ELF-1 (cell line): ENCODE results near the gene LIMK2.
A peak's percentile ranks its signal among the peaks of the same experiment; 100 is the strongest.
"Not testable (repeated sequence)": the region's sequence is repeated elsewhere in the genome, so short reads cannot be mapped to it uniquely, and the experiment has no call there.

Experiments
- DNase-seq: peaks from one replicate; pipeline ENCODE4 v3.0.0-alpha.2; 2016; ENCODE audit warnings: low read depth, low spot score

LIMK2 gene

DNA sequence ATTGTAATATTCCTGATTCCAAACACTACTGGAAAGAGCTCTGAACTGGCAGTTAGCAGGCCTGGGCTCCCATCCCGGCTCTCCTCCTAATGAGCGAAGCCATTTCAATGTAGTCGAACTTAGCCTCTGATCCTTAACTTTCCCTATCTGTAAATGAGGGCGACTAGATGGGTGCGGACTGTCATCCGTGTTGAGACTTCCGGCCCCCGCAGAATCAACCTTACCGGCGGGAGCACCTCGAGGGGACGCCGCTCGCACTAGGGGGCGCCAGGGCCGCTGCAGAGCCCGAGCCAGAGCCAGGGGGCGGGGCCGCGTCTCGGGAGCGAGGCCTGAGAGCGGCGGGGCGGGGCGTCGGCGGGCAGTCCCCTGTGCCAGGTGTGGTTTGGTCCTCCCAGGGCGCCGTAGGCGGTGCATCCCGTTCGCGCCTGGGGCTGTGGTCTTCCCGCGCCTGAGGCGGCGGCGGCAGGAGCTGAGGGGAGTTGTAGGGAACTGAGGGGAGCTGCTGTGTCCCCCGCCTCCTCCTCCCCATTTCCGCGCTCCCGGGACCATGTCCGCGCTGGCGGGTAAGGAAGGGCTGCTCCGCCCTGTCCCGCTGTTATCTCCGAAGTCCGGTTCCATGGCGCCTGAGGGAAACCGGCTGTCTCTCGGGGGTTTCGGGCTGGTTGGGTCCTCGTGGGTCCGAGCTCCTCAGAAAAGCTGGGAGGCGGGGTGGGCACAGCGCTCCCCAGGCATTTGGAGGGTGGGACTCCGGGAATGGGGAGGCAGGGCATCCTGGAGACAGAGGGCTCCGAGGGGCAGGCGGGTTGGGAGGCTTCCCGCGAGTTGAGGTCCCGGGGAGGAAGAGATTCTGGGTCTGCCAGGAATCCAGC, at the start of gene LIMK2:
Gene LIMK2 (plus strand): TSS at position 437 of the 869 bp plus-strand sequence. CDS start 111 bp downstream, at position 548.
- DNase-seq = peak; percentile 90

DNA sequence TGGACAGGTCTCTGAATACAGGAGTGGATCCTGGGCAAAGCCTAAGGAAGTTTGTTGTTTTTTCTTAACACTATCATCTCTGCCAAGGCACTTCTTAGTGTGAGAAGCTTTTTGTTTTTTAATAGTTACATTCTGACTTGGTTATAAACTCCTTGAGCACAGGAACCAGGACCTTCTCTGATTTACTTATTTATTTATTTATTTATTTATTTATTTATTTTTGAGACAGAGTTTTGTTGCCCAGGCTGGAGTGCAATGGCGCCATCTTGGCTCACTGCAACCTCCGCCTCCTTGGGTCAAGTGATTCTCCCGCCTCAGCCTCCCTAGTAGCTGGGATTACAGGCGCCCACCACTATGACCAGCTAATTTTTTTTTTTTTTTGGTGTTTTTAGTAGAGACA, 41.1 kb upstream of the LIMK2 start:
- DNase-seq = no peak

DNA sequence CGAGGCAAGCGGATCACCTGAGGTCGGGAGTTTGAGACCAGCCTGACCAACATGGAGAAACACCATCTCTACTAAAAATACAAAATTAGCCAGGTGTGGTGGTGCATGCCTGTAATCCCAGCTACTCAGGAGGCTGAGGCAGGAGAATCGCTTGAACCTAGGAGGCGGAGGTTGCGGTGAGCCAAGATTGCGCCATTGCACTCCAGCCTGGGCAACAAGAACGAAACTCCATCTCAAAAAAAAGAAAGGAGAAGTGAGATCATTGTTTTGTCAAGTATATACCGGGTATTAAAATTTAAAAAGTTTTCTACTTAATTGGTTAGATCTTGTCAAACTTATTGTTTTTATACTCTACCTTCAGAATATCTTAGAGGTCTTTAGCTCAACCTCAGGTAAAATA, 40.4 kb upstream of the LIMK2 start:
- not testable (repeated sequence) for DNase-seq

DNA sequence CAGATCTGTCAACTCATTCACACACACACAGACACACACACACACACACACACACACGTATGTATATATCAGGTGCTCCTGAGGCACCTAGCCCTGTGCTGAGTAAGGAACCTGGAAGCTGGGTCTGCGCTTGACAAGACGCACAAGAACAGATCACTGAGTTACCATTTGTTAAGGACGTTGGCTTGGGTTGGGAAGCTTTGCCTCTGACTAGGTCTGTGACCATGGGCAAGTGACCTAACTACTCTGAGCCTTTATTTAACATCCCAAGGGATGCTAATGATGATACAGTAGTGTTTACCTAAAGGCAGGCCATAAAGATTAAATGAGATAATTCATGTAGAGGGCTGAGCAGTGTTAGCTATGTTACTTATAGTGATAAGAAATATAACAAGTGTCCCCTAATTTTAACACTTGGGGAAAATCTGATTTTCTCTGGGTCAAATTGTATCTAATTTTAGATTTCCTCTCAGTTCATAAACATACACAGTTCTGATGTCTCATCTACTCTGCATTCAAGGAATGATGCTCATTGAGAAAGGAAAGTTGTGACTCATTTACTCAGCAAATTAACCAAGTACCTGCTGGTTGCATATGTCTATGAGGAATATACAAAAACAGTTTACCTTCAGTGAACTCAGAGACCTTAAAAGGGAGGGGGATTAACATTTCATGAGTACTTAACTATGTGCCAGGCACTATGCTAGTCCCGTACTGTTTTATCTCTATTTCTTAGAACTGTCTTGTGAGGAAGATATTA, 38.5 kb upstream of the LIMK2 start:
- DNase-seq = no peak

DNA sequence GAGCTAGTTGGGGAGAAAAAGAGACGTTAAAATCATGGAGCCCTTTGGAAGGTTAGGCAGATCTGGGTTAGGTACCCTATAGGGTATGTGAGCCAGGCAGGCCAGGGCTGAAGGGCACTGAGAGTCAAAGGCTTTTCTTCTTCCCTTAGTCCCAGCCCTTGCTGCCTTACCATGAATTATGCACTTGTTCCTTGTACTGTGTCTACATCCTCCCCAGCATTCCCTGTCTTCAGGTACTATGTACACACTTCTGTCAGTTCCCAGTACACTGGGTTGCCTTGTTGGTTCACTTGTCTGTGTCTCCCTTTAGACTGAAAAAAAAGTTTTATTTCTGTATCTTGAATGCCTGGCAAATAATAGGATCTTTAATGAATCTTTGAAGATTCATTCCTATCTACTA, 35.2 kb upstream of the LIMK2 start:
- no peak for DNase-seq

DNA sequence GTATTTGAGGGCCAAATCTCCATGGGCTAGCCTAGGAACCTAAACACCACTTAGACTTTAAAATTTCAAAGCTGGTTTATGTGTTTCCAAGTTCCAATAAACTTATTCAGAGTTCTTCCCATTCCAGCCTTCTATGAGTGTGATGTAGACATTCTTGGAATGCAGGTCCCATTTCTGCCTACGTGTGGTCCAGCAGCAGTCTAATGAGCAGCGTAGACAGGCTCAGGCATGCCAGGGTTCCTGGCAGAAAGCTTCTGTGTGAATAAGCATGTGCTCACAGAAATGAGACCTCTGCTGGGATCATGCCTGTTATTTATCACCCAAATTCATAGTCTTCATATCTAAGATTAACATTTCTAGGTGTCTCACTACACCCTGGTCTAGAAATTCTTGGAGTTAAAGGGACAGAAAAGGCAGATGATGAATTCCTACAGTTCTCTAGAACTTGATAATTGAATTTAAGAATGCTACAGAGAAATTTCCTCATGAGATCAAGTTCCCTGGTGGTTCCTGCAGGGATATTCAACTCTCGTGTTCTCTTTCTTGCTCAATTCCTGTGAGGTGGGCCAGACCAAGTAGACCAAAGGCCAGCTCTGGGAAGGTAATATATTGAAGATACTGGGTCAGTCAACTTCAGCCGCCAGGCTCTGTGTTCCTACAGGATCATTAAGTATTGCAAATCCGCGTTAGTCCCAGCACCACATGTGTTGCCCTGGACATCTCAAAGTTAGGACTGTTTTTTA, 34.5 kb upstream of the LIMK2 start:
- DNase-seq = no peak

DNA sequence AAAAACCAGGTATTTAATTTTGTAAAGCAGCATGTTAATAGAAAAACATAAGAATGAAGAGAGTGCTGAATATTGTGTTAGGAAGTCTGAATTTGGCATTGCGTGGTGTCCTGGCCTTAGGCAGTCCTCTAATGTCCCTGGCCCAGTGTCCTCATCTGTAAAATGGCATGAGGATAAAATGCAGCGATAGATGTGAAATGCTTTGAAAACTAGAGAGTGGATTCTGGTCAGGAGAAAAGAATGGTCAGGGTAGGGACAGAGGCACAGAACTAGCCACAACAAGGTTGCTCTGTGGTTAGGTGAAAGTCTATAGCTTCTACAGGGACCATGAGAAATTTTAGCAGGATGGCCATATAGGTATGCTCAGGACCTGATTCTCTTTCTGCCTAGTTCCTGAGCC, 33.2 kb upstream of the LIMK2 start:
- no peak for DNase-seq

DNA sequence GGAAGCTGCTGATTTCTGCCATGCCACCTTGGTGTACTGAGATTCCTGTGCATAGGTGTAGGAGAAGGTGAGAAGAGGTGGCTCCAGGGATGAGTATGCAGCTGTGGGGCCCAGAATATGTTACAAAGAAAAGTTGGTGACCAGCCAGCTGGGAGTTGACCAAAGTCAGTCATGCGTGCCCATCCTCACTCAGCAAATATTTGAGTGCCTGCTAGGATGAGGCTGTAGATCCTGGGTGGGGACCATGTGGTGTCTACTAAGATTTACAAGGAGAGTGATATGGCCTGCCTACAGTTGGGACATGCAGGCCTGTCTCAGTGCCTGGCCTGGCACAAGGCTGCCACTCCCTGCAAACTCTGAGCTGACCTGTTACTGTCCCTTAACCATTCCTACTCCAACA, 32.8 kb upstream of the LIMK2 start:
- DNase-seq = no peak

DNA sequence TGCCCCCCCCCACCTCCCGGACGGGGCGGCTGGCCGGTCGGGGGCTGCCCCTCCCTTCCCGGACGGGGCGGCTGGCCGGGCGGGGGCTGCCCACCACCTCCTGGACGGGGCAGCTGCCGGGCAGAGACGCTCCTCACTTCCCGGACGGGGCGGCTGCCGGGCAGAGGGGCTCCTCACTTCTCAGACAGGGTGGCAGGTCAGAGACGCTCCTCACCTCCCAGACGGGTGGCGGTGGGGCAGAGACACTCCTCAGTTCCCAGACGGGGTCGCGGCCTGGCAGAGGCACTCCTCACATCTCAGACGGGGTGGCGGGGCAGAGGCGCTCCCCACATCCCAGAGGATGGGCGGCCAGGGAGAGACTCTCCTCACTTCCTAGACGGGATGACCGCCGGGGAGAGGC, 28.1 kb upstream of the LIMK2 start:
- DNase-seq = no peak

DNA sequence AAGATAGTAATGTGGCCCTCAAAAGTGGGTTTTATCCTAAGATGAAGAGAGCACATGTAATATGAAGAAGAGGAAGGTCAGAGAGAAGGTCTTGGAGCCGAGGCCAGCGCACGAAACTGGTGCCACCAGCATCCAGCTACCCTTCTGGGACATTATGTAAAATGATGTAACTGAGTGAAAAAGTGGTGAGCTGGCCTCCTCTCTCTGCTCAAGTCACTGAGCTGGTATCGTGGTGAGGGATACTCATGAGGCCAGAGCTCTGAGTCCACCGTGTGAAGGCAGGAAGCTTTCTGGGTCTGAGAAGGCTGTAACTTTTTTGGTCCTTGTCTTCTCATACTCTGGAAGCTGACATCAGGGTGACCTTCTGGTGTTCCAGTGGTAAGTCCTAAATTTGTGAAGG, 27.0 kb upstream of the LIMK2 start:
- DNase-seq = no peak

DNA sequence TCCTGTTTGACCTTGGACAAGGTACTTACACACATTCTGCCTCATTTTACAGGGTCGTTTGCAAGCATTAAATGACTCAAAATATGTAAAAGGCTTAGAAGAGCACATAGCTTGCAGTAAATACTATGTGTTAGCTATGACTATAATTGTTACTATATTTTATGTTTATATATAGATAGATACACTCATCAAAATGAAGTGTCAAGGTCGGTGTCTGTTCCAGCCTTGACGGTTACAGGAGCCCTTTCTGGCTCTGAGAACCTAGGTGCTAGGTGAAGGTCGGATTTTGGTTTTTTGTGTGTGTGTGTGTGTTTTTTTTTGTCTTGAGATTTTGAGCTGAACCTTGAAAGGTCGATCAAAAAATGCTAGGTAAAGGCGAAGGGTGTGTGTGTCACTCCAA, 24.5 kb upstream of the LIMK2 start:
- DNase-seq = no peak

DNA sequence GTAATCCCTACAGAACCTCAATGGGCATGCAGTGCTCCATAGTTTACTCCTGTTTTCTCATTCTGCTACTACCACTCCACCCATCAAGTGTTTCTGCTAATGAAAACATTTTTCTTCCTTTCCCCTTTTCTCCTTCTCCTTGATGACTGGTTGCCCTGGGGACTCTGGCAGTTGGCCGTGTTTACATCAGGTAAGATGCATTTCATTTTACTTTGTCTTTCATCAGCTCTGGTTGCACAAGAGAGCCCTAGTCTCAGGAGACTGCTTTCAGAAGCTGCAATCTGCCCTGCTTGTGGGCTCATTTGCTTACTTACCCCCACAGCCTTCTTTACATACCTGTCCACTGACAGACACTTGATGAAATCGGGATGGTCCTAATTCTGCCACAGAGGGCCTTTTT, 19.6 kb upstream of the LIMK2 start:
- DNase-seq = no peak

DNA sequence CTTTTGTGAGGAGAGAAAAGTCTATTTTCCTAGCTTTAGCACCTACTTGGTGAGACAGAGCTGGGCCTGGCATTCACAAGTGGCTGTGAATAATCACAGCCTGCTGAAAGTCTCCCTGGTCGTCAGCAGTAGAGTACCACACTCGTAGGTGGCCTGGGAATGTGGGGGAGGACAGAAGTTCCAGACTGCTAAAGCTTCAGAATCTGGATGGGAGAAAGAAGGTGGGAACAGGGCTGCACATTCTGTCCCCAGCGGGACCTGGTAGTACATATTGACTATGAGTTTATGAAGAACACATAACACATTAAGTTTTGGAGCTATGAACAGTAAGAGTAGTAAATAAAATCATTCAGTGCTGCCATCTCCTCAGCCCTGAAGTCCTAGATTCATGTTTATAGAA, 19.0 kb upstream of the LIMK2 start:
- DNase-seq = no peak

DNA sequence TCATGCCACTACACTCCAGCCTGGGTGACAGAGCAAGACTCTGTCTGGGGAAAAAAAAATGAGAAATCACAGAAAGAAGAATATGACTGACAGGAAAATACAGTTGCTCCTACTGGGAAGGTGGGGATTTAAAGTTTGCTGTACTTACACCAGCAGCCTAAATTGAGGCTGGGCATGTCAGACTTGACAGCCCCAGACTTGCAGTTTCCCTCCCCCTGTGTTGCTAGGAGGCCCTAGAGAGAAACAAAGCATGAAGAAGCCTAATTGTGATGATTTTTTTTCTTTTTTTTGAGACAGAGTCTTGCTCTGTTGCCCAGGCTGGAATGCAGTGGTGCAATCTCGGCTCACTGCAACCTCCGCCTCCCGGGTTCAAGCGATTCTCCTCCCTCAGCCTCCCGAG, 17.4 kb upstream of the LIMK2 start:
- DNase-seq = not testable (repeated sequence)

DNA sequence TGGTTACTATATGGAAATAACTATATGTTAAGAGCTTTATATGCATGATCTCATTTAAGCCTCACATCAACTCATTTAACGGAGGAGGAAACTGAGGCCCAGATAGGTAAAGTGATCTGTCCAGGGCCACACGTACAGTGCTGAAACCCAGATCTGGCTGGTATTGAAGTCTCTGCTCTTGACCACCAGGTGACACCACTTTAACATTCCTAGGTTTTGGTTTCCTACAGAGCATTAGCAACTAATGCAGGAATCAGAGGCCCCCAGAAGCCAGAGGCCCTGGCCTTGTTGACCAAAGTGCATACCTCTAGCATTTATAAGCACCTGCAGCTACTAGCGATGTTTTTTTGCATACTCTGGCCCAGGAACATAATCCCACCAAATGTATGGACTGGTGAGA, 12.9 kb upstream of the LIMK2 start:
- DNase-seq = peak; percentile 17

DNA sequence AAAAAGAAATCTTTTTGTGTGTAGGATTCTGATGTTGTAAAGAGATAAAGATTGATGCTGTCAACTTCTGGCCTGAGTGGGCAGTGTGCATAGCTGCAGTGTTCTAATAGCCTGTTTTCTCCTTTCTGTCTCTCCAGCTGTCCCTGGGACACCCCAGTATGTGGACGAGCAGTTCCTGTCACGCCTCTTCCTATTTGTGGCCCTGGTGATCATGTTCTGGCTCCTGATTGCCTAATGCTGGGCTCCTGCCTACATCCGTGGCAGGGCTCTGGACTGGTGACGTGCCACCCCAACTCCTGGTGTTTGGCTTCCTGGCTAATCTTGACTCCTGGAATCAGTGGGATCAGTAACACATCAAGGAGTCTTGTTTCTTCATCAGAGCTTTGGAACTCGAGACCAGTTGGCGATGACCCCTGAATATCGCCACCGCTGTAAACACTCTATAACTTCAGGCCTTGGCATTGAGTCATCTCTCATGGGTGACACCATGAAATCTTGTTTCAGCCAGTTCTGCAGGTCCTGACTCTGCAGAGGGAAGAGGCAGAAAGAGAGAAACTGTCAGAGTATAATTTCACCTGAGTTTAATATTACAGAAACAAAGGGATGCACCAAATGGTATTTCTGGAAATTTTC, 7.6 kb upstream of the LIMK2 start:
- DNase-seq = not testable (repeated sequence)

DNA sequence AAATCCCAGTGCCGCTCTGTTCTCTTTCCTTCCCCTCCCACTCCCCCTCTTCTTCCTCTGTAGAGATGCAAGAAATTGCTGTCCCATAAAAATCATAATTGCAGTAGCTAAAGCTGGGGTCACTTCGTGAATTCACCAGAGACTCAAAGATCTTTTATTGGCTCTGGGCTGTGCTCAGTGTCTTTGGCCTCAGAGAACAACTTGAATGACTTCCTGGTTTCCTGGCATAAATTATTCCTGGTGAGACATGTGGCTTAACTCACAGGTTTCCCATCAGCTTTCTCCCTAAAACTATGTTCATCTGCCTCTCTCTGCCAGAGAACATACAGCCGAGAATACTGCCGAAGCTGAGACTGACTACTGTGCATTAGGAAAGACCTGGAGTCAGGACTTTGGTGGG, 7.0 kb upstream of the LIMK2 start:
- not testable (repeated sequence) for DNase-seq

DNA sequence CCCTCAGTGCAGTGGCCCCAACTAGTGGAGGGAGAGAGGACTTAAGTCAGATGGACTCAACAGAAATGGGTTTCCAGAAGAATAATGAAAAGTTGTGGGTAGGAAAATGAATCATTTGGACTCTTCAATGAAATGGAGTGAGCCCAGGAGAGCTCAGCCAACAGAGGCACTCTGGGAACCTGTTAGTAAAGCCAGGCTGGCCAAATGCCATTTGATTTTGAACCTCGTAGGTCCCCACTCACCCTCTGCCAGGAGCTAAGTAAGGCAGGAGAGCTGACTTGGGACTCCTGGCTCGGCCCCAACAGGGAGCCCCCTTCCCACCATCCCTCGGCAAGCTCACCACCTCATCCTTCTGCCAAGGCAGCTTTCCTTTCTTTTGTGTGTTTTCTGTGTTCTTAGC, 5.6 kb upstream of the LIMK2 start:
- DNase-seq = not testable (repeated sequence)

DNA sequence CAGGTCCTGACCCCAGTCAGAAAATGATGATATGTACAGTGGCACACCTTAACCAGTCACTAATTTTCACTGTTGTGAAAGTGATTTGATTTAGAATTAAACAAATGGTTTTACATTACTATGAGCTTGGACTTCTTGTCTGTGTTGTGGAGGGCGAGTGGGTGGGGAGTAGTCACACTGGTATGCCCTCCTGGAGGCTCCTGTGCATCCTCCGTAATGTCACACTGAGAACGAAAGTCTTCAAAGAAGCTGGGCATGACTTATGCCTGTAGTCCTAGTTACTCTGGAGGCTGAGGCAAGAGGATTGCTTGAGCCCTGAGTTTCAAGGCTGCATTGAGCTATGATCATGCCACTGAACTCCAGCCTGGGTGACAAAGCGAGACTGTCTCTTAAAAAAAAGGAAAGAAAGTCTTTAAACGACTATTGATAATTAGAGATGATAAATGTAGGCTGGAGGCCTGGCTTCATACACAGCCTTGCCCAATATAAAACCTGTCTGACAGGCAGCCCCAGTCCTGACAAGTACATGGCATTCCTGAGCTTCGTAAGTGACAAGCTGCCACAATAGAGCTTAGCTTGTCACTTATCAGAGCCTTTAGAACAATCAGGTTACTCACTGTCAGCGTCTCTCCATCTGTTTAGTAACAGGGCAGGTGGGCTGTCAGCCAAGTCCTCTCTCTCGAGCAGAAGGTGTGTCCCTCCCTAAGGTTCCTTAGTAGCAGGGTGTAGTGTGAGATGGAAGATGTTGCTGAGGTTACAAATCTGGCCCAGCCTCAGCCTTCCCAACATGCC, 5.0 kb upstream of the LIMK2 start:
- peak; percentile 52 for DNase-seq

DNA sequence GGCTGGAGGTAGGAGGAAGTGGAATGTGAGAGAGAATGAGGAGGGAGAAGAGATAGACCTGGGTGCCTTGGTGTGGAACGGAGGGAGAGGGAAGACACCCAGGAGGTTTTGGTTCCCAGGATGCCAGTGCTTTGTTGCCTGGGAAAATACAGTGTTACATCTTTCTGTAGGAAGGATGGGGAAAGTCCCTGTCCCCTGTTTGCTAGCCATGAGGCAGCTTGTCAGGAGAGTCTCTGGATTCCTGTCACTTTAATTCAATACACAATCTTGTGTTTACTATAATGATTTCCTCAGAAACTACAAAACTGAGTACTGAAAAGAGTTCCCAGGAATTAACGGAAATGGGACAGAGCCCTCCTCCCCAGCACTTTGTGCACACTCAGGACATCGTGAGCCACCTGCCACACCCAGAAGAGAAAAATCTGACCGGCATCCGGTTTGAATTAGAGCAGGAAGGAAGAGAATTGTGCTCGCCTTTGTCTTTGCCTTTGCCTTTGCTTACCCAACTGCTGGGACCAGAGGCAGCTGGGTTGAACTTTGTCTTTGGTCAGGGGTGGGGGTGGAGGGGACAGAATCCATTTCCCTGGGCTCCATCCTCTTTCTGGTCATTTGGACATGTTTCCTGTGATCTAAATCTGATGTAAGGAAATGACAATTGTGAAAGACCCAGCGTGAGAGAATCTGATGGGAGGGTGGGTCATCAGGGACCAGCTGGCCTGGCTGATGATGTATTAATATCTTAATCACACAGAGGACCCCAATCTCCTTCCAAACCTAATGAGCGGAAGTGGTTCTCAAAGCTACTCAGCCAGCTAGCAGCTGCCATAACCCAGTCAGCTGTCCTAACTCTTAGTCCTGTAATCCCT, 1.3 kb upstream of the LIMK2 start:
- DNase-seq = no peak
